GM23248 (cell line): ENCODE data around the gene DCDC2. TPM values are rescaled to one million over a fixed set of nuclear protein-coding genes. Genes with fewer than 3 reads are reported as not detected.

ENCODE experiments used
- DNase-seq: peaks from one replicate; pipeline ENCODE4 v3.0.0-alpha.2; 2015
- H2AFZ ChIP-seq: fragments of 200-600 bp; sonication (generic); 2 replicates; pipeline ENCODE4 v1.6.1; 2016; ENCODE audit warnings: antibody characterized with exemption
- H3F3A ChIP-seq: fragments of 200-600 bp; sonication (generic); 2 replicates; pipeline ENCODE4 v1.6.1; 2016; ENCODE audit warnings: mild to moderate bottlenecking, antibody characterized with exemption, mixed run types; ENCODE audit not compliant: insufficient read depth
- H3K27ac ChIP-seq: fragments of 200-600 bp; sonication (generic); 2 replicates; pipeline ENCODE4 v1.5.1; 2016; ENCODE audit warnings: mild to moderate bottlenecking
- H3K27me3 ChIP-seq: fragments of 200-600 bp; sonication (generic); replicated peaks from 2 replicates; pipeline ENCODE4 v1.6.1; 2016; ENCODE audit warnings: mild to moderate bottlenecking; ENCODE audit not compliant: insufficient read depth
- H3K36me3 ChIP-seq: fragments of 200-600 bp; sonication (generic); 2 replicates; pipeline ENCODE4 v1.6.1; 2016; ENCODE audit warnings: low read depth, mild to moderate bottlenecking
- H3K4me1 ChIP-seq: fragments of 200-600 bp; sonication (generic); 2 replicates; pipeline ENCODE4 v1.6.1; 2016; ENCODE audit warnings: mild to moderate bottlenecking; ENCODE audit not compliant: insufficient read depth
- H3K4me2 ChIP-seq: fragments of 200-600 bp; sonication (generic); one replicate; pipeline ENCODE4 v1.6.1; 2016; ENCODE audit warnings: mild to moderate bottlenecking; ENCODE audit not compliant: unreplicated experiment
- H3K4me3 ChIP-seq: fragments of 200-600 bp; sonication (generic); 2 replicates; pipeline ENCODE4 v1.5.1; 2016; ENCODE audit warnings: mild to moderate bottlenecking
- H3K79me2 ChIP-seq: fragments of 200-600 bp; sonication (generic); 2 replicates; pipeline ENCODE4 v1.6.1; 2016; ENCODE audit warnings: mild to moderate bottlenecking; ENCODE audit not compliant: insufficient read depth
- H3K9ac ChIP-seq: fragments of 200-600 bp; sonication (generic); 2 replicates; pipeline ENCODE4 v1.6.1; 2016; ENCODE audit warnings: mild to moderate bottlenecking
- H3K9me2 ChIP-seq: fragments of 200-600 bp; sonication (generic); 2 replicates; pipeline ENCODE4 v1.6.1; 2016; ENCODE audit warnings: mixed run types, mild to moderate bottlenecking, moderate library complexity; ENCODE audit not compliant: insufficient read depth
- H3K9me3 ChIP-seq: fragments of 200-600 bp; sonication (generic); one replicate; pipeline ENCODE4 v1.6.1; 2017; ENCODE audit warnings: low read depth
- H4K20me1 ChIP-seq: fragments of 200-600 bp; sonication (generic); 2 replicates; pipeline ENCODE4 v1.6.0; 2016; ENCODE audit not compliant: insufficient read depth
- EZH2 ChIP-seq: fragments of 200-600 bp; sonication (generic); IDR thresholded peaks from 2 replicates; pipeline ENCODE4 v1.6.1; 2018; ENCODE audit warnings: antibody characterized with exemption, mild to moderate bottlenecking; ENCODE audit not compliant: insufficient read depth, poor library complexity, severe bottlenecking
- EZH2phosphoT487 ChIP-seq: fragments of 200-600 bp; sonication (generic); IDR thresholded peaks from 2 replicates; pipeline ENCODE4 v1.6.1; 2018; ENCODE audit warnings: antibody characterized with exemption, moderate library complexity, mild to moderate bottlenecking, low read depth; ENCODE audit not compliant: insufficient read depth
- WGBS, 2 experiments: methylation state at CpG; one replicate each; pipeline ENCODE4 v1.1.6; 2015 to 2017; ENCODE audit warnings: low lambda C conversion rate in 2 of 2, low coverage in 1 of 2; ENCODE audit errors: missing lambda C conversion rate in 2 of 2; 5-methylcytosine and 5-hydroxymethylcytosine counted together
- in situ Hi-C: fragments of 300-500 bp; cut with MboI; formaldehyde crosslinking; loops from 2 replicates; pipeline ENCODE4 v1.15.0; 2020
- polyA plus RNA-seq: library from polyadenylated mRNA; unstranded; fragments of >200 nt; fragmentation: Nextera tagmentation; extraction: Ambion mirVana; gene quantifications from 2 replicates; pipeline ENCODE4 v1.2.1, GENCODE V29; 2016
- total RNA-seq: library from RNA; depleted of rRNA; stranded (reverse); fragments of >200 nt; shearing (Covaris generic); gene quantifications from 2 replicates; pipeline ENCODE4 v1.2.3, GENCODE V29; 2014

Gene DCDC2
- total and polyA plus RNA-seq, 2 experiments from 2014 or later, result not detected

- Histone ChIP-seq H3K9me2 (no peaks in the 10 kb centered on the region), H3K9ac (no peak overlapping the region), H3K36me3 (no peaks in the 10 kb centered on the region), H3F3A (no peaks in the 10 kb centered on the region), H3K27ac (no peak overlapping the region), H3K4me2 (no peak overlapping the region), H3K79me2 (no peaks in the 10 kb centered on the region), H2AFZ (no peak overlapping the region), H4K20me1 (no peaks in the 10 kb centered on the region), H3K27me3 (no peaks in the 10 kb centered on the region), H3K4me3 (no peak overlapping the region), H3K9me3 (no peaks in the 10 kb centered on the region), H3K4me1 (no peaks in the 10 kb centered on the region)
- DNase-seq, result no peak
- 39 to 45% methylated on average over 2 of the region's 2 CpGs for WGBS, 2 experiments
- in situ Hi-C loops, result no loop called here
- no peak for TF ChIP-seq EZH2phosphoT487
- TF ChIP-seq EZH2, result no peak
Observed at GRCh38 chr6:24139080-24139479, 218.8 kb downstream of the DCDC2 start.

GRCh38 chr6:24131751-24132150 is 226.1 kb downstream of the DCDC2 start:
- Histone ChIP-seq H3F3A (no peaks in the 10 kb centered on the region), H3K4me2 (no peak overlapping the region), H3K9me2 (no peaks in the 10 kb centered on the region), H3K9ac (no peak overlapping the region), H4K20me1 (no peaks in the 10 kb centered on the region), H2AFZ (no peak overlapping the region), H3K27ac (no peak overlapping the region), H3K36me3 (no peaks in the 10 kb centered on the region), H3K4me3 (no peak overlapping the region), H3K27me3 (no peaks in the 10 kb centered on the region), H3K4me1 (no peaks in the 10 kb centered on the region), H3K9me3 (no peaks in the 10 kb centered on the region), H3K79me2 (no peaks in the 10 kb centered on the region)
- in situ Hi-C loops, result no loop called here
- WGBS, 2 experiments, result 25 to 34% methylated on average over 2 of the region's 2 CpGs
- TF ChIP-seq EZH2 (no peak), EZH2phosphoT487 (no peak)
- no peak for DNase-seq

GRCh38 chr6:24127316-24127715 is 230.5 kb downstream of the DCDC2 start:
- Histone ChIP-seq H2AFZ (no peak overlapping the region), H3K36me3 (no peaks in the 10 kb centered on the region), H3K27me3 (no peaks in the 10 kb centered on the region), H3K4me3 (no peak overlapping the region), H3K4me1 (no peaks in the 10 kb centered on the region), H3K79me2 (no peaks in the 10 kb centered on the region), H3F3A (no peaks in the 10 kb centered on the region), H3K9ac (no peak overlapping the region), H4K20me1 (no peaks in the 10 kb centered on the region), H3K27ac (no peak overlapping the region), H3K9me2 (no peaks in the 10 kb centered on the region), H3K4me2 (no peak overlapping the region), H3K9me3 (no peaks in the 10 kb centered on the region)
- no peak for DNase-seq
- TF ChIP-seq EZH2phosphoT487 (no peak), EZH2 (no peak)
- WGBS, 2 experiments, result 24 to 27% methylated on average over 2 of the region's 2 CpGs
- in situ Hi-C loops, result no loop called here

GRCh38 chr6:24126586-24127192 is 231.2 kb downstream of the DCDC2 start:
- Histone ChIP-seq H3K36me3 (no peaks in the 10 kb centered on the region), H3F3A (no peaks in the 10 kb centered on the region), H3K9me3 (no peaks in the 10 kb centered on the region), H3K9me2 (no peaks in the 10 kb centered on the region), H3K27ac (no peak overlapping the region), H4K20me1 (no peaks in the 10 kb centered on the region), H3K4me3 (no peak overlapping the region), H3K79me2 (no peaks in the 10 kb centered on the region), H3K9ac (no peak overlapping the region), H3K27me3 (no peaks in the 10 kb centered on the region), H3K4me2 (no peak overlapping the region), H3K4me1 (no peaks in the 10 kb centered on the region), H2AFZ (no peak overlapping the region)
- peak; percentile 59 for DNase-seq
- in situ Hi-C loops, result no loop called here
- TF ChIP-seq EZH2, result no peak
- TF ChIP-seq EZH2phosphoT487, result no peak
- WGBS, 2 experiments, result 2 to 3% methylated on average over 6 of the region's 6 CpGs

- no peak within 1 kb of the TSS for H2AFZ ChIP-seq
- no peaks in the 10 kb centered on the region for H3K36me3 ChIP-seq
- no peaks in the 10 kb centered on the region for H3K9me2 ChIP-seq
- H3K9me3 ChIP-seq, result no peaks in the 10 kb centered on the region
- H3K4me2 ChIP-seq, result no peak within 1 kb of the TSS
- no peak for DNase-seq
- no peaks in the 10 kb centered on the region for H3K79me2 ChIP-seq
- whole genome bisulfite sequencing, 2 experiments, result 9 to 14% methylated on average over 21 to 33 of the region's 37 CpGs
- H3K9ac ChIP-seq, result no peak within 1 kb of the TSS
- TF ChIP-seq EZH2, result no peak
- no peaks in the 10 kb centered on the region for H3K27me3 ChIP-seq
- no peak within 1 kb of the TSS for H3K4me3 ChIP-seq
- H3F3A ChIP-seq, result no peaks in the 10 kb centered on the region
- no peaks in the 10 kb centered on the region for H4K20me1 ChIP-seq
- in situ Hi-C loops, result no loop called here
- no peaks in the 10 kb centered on the region for H3K4me1 ChIP-seq
- no peak within 1 kb of the TSS for H3K27ac ChIP-seq
Observed at GRCh38 chr6:24125980-24126379, 231.9 kb downstream of the DCDC2 start, which contains the start of gene NRSN1. TSS of gene NRSN1 (plus strand) at chr6:24126215. CDS start at chr6:24134328, 8,113 bp downstream.
